AG08396 (cell line): ENCODE results near the gene SCP2.
"Not testable (repeated sequence)": the region's sequence is repeated elsewhere in the genome, so short reads cannot be mapped to it uniquely, and the experiment has no call there.

Experiments
- DNase-seq: peaks from one replicate; pipeline ENCODE4 v3.0.0; 2012; ENCODE audit warnings: low spot score, mixed read lengths

SCP2 gene

GRCh38 chr1:52917156-52917555 is 9.9 kb upstream of the SCP2 start:
- DNase-seq = no peak

DNA sequence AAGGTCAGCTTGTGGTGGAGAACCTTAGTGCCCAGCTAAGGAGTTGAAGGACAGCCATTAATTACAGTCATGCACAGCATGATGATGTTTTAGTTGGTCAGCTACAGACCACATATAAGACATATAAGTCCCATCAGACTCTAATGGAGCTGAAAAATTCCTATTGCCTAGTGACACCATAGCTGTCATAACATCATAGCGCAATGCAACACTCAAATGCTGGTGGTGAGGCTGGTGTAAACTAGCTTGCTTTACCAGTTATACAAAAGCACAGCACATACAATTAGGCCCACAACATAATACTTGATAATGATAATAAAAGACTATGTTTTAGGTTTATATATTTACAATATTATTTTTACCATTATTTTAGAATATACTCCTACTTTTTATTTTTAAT is 9.5 kb upstream of the SCP2 start:
- no peak for DNase-seq

DNA sequence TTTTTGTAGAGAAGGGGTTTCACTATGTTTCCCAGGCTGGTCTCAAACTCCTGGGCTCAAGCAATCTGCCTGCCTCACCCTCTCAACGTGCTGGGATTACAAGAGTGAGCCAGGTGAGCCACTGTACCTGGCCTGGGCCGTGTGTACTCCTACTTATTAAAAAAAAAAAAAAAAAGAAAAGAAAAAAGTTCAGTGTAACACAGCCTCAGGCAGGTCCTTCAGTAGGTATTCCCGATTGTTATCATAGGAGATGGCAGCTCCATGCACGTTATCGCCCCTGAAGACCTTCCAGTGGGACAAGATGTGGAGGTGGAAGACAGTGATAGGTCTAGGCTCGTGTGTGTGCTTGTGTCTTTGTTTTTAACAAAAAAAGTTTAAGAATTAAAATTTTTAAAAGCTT is 8.9 kb upstream of the SCP2 start:
- no peak for DNase-seq

DNA sequence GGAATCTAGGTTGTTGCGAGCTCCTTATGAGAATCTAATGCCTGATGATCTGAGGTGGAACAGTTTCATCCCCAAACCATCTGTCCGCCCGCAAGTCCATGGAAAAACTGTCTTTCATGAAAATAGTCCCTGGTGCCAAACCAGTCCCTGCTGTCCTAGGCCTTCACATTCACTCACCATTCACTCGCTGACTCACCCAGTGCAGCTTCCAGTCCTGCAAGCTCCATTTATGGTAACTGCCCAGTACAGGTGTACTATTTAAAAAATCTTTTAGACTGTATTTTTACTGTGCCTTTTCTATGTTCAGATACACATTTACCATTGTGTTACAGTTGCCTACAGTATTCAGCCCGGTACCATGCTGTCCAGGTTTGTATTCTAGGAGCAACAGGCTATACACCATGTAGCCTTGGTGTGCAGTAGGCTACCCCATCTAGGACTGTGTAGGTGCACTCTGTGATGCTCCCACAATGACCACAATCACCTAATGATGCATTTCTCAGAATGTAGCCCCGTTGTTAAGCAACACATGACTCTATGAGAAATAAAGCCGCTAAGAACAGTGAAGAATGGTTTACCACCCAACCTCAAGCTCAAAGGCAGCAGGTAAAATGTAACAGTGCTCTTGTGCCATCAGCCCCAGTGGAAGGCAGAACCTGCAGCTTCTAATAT is 7.9 kb upstream of the SCP2 start:
- DNase-seq = no peak

- DNase-seq = no peak
Measured at GRCh38 chr1:52919723-52920483, 7.2 kb upstream of the SCP2 start.

DNA sequence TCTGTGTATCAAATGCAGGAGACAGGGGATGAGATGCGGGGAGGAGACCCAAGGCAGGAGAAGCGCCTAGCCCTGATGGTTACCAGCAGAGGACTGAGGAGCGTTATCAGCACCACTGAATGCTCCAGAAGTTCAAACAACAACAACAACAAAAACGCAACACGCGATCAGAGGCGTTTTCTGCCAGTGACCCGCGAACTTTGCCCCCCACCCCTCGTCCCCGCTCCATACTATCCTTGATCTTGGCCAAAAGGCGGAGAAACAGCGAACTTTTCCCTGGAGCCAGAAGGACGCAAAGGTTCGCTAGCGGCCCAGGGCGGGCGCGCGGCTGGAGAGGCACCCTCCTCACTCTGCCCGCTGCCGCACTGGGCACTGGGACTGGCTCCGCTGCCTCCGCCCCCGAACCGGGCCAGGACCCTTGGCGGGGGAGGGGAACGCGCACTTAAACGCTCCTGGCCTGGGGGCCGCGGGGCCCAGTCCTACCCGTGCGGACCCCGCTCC is 6.2 kb upstream of the SCP2 start:
- peak; percentile 38 for DNase-seq

GRCh38 chr1:52925571-52926005 is 1.5 kb upstream of the SCP2 start:
- DNase-seq = no peak

DNA sequence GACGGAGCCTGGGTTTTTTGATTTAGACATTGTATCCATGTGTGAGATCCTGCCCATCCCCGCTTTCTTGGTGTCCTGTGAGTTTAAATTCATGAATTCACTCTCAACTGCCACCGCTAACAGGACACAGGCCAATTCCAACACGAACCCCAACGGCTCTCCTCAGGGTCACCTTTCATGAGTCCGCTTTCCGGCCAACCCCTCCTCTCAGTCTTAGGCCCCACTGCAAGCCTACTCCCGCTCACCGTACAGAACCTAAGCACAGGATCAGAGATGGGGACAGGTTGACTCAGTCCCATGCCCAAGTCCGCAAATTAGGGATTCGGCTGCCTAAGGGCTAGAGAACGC is 238 bp upstream of the SCP2 start:
- no peak for DNase-seq

GRCh38 chr1:52928015-52928404 is 934 bp downstream of the SCP2 start:
- DNase-seq = no peak

DNA sequence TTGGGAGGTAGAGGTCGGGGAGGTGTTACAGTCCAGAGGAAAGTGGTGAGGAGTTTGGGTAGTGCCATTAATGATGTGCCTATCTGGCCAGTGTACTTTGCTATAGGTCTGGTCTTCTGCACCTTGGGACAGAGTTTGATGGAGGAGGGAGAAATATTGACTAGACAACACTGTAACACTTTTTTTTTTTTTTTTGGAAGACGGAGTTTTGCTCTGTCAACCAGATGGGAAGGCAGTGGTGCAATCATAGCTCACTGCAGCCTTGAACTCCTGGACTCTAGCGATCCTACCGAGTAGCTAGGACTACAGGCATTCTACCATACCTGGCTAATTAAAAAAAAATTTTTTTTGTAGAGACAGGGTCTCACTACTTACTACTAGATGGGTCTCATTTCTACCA is 1.9 kb downstream of the SCP2 start:
- no peak for DNase-seq

- no peak for DNase-seq
Measured at GRCh38 chr1:52937433-52938182, 10.5 kb downstream of the SCP2 start.

- no peak for DNase-seq
Measured at GRCh38 chr1:52938183-52938451, 11.0 kb downstream of the SCP2 start.

DNA sequence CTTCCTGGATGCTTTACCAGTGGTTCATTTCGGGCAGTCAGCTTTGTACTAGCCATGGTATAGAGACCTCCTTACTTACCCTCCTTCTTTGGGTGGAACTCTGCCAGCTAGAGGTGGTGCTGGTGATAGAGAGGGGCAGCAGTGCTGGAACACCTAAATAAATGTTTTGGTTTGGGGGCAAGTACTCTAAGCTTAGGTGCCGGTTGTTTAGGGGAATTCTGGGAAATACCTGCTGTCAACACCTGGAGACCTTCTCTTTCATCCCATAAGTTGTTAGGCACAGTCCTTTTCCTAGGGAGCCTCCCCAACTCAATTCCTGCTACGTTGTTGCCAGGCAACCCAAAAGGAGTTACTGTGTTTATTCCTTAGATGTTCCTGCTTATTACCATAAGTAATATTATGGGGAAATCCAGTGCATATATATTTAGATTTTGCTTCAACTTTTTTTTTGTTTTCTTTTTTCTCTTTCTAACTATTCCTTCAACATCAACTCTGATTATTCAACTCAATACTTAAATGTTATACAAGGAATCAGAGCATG is 16.9 kb downstream of the SCP2 start:
- DNase-seq = no peak

- DNase-seq = no peak
Measured at GRCh38 chr1:52944566-52944965, 17.5 kb downstream of the SCP2 start.

- no peak for DNase-seq
Measured at GRCh38 chr1:52947490-52947889, 20.4 kb downstream of the SCP2 start.

GRCh38 chr1:52949602-52950001 is 22.5 kb downstream of the SCP2 start:
- not testable (repeated sequence) for DNase-seq

- no peak for DNase-seq
Measured at GRCh38 chr1:52952112-52952511, 25.0 kb downstream of the SCP2 start.

GRCh38 chr1:52955129-52955970 is 28.3 kb downstream of the SCP2 start:
- peak; percentile 17 for DNase-seq

- DNase-seq = no peak
Measured at GRCh38 chr1:52963101-52963500, 36.0 kb downstream of the SCP2 start.

DNA sequence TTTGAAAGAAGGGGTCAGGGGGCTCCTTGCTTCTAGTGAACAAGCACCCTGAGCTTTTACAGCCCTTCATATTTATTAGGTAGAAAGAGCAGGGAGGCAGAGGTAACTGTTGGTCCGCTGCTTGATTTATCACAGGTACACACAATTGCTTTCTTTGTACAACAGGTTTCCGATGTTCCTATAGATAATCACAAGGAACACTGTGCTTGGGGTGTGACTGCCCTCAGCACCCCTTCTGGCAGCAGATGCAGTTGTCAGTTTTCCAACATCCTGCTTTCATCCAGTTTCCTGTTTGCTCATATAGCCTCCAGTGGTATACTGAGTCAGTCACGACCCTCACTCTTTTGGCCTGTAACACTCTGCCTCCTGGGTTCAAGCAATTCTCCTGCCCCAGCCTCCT is 40.6 kb downstream of the SCP2 start:
- no peak for DNase-seq

DNA sequence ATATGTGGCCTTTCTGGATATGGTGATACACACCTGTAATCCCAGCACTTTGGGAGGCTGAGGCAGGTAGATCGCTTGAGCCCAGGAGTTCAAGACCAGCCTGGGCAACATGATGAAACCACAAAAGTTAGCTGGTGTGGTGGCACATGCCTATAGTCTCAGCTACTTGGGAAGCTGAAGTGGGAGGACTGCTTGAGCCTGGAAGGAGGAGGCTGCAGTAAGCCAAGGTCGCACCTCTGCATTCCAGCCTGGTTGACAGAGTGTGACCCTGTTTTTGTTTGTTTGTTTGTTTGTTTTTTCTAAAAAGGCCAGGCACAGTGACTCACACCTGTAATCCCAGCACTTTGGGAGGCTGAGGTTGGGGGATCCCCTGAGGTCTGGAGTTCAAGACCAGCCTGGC is 42.2 kb downstream of the SCP2 start:
- DNase-seq = not testable (repeated sequence)

DNA sequence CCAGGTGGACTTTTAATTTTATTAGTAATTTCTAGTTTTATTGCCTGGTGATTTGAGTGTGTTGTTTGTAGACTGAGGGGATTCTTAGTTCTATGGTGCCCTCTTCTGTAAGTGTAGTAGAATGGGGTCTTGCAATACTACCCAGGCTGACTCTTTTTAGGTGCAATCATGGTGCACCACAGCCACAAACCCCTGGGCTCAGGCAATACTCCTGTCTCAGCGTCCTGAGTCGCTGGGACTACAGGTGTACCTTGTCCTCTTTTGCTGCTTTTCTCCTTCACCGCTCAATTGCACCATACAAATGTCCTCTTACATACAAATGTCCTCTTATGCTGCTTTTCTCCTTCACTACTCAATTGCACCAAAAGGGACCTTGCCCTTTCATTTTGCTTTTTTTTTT is 43.1 kb downstream of the SCP2 start:
- DNase-seq = no peak
